ENCODE results near the gene ZNF273.

GRCh38 chr7:64978497-64979203, 75.6 kb downstream of the ZNF273 start:
- no peak for TF ChIP-seq EZH2phosphoT487 (IDR thresholded peaks at IDR 0.05; ENCODE audit: insufficient read depth, low read depth)
- no peak for TF ChIP-seq EZH2 (IDR thresholded peaks at IDR 0.05; ENCODE audit: insufficient read depth, poor library complexity, severe bottlenecking)
